BJ (cell line): ENCODE data around the gene EDARADD. TPM values are rescaled to one million over a fixed set of nuclear protein-coding genes. Genes with fewer than 3 reads are reported as not detected.

Source experiments
- CTCF ChIA-PET: fragments of 350-600 bp; formaldehyde crosslinking; extraction: SDS; loops from one replicate; lab custom pipeline; 2021; ENCODE audit warnings: antibody characterized with exemption, inconsistent platforms; lab: Yijun Ruan, JAX
- POLR2A ChIA-PET: fragments of 300-600 bp; sonication (Branson Sonifier 250); formaldehyde crosslinking; extraction: SDS; loops from one replicate; lab custom pipeline; 2021; ENCODE audit warnings: antibody characterized with exemption; lab: Charles Lee
- DNase-seq: peaks from one replicate; pipeline ENCODE4 v3.0.0-alpha.2; 2011; ENCODE audit warnings: low read depth
- H3K27me3 ChIP-seq: 2 replicates; pipeline ENCODE4 v1.6.0; 2011; ENCODE audit warnings: low read length; ENCODE audit not compliant: control insufficient read depth, insufficient read depth
- H3K36me3 ChIP-seq: 2 replicates; pipeline ENCODE4 v1.5.1; 2011; ENCODE audit warnings: low read length; ENCODE audit not compliant: control insufficient read depth, insufficient read depth
- H3K4me3 ChIP-seq: 2 replicates; pipeline ENCODE4 v1.5.1; 2011; ENCODE audit warnings: low read depth, mild to moderate bottlenecking, control low read depth, low read length
- CTCF ChIP-seq: IDR thresholded peaks from 2 replicates; pipeline ENCODE4 v1.5.1; 2011; ENCODE audit warnings: low read depth, mild to moderate bottlenecking, control low read depth, inconsistent platforms, low read length, moderate library complexity; ENCODE audit not compliant: insufficient read depth
- polyA plus RNA-seq: library from polyadenylated mRNA; depleted of rRNA; stranded (reverse); fragments of >200 nt; gene quantifications from 2 replicates; pipeline ENCODE4 v1.2.3, GENCODE V29; 2011

EDARADD gene
- polyA plus RNA-seq, 1 experiment: not detected

GRCh38 chr1:236471096-236471495, 77.0 kb downstream of the EDARADD start:
- H3K27me3 ChIP-seq: 0 out of 2 replicates have a peak, but pooled peaks cover 2% of the 10 kb centered on the region
- DNase-seq: no peak
- H3K36me3 ChIP-seq: no peaks in the 10 kb centered on the region
- POLR2A ChIA-PET: no interaction called here
- H3K4me3 ChIP-seq: no peak overlapping the region
- TF ChIP-seq CTCF: no peak
- CTCF ChIA-PET: no interaction called here

GRCh38 chr1:236471653-236472052, 77.6 kb downstream of the EDARADD start:
- ChIA-PET POLR2A (no interaction called here), CTCF (no interaction called here)
- no peaks in the 10 kb centered on the region for H3K36me3 ChIP-seq
- H3K4me3 ChIP-seq: no peak overlapping the region
- 0 out of 2 replicates have a peak, but pooled peaks cover 2% of the 10 kb centered on the region for H3K27me3 ChIP-seq
- no peak for TF ChIP-seq CTCF
- no peak for DNase-seq

- H3K27me3 ChIP-seq: 0 out of 2 replicates have a peak, but pooled peaks cover 2% of the 10 kb centered on the region
- no peaks in the 10 kb centered on the region for H3K36me3 ChIP-seq
- no peak for TF ChIP-seq CTCF
- H3K4me3 ChIP-seq: no peak overlapping the region
- no peak for DNase-seq
- ChIA-PET POLR2A (no interaction called here), CTCF (interaction anchor here (0.6 to 1.0 kb wide), 4 partner anchors 9 to 305 kb away, joined by 3 read pairs; no protein-coding TSS in a partner anchor)
Measured at GRCh38 chr1:236472850-236473788, 79.0 kb downstream of the EDARADD start.

- Histone ChIP-seq H3K4me3 (no peak overlapping the region), H3K27me3 (0 out of 2 replicates have a peak, but pooled peaks cover 2% of the 10 kb centered on the region), H3K36me3 (no peaks in the 10 kb centered on the region)
- CTCF ChIA-PET: interaction anchor here (0.7 kb wide), 1 partner anchor 373 kb away, joined by 3 read pairs; no protein-coding TSS in a partner anchor
- TF ChIP-seq CTCF: no peak
- POLR2A ChIA-PET: no interaction called here
- DNase-seq: no peak
Measured at GRCh38 chr1:236476019-236476418, 81.9 kb downstream of the EDARADD start.

GRCh38 chr1:236480758-236481436, 86.8 kb downstream of the EDARADD start:
- POLR2A ChIA-PET: no interaction called here
- TF ChIP-seq CTCF: no peak
- Histone ChIP-seq H3K4me3 (no peak overlapping the region), H3K27me3 (no peaks in the 10 kb centered on the region), H3K36me3 (no peaks in the 10 kb centered on the region)
- no peak for DNase-seq
- CTCF ChIA-PET: no interaction called here
